ENCODE measurements around the gene AFMID. TPM values are rescaled to one million over a fixed set of nuclear protein-coding genes. Genes with fewer than 3 reads are reported as not detected.
"Not testable (repeated sequence)": the region's sequence is repeated elsewhere in the genome, so short reads cannot be mapped to it uniquely, and the experiment has no call there.

AFMID gene
- total RNA-seq, 1 experiment from 2014 or later: 65.0 TPM

GRCh38 chr17:78138204-78139060, 48.7 kb upstream of the AFMID start:
- no peaks in the 10 kb centered on the region for H3K9me3 ChIP-seq (ENCODE audit: low read depth, low read length, poor library complexity, severe bottlenecking)
- no peaks in the 10 kb centered on the region for H3K27me3 ChIP-seq (replicated peaks; ENCODE audit: insufficient read depth, low read depth, low read length, poor library complexity)
- no peak for TF ChIP-seq EZH2 (IDR thresholded peaks at IDR 0.05; ENCODE audit: borderline replicate concordance, low read depth, low read length, poor library complexity, severe bottlenecking)
- TF ChIP-seq CTCF (conservative IDR thresholded peaks at IDR 0.05; ENCODE audit: low read depth, low read length): no peak
- POLR2A ChIA-PET (ENCODE audit: low non-redundant PET): no interaction called here
- no peak for DNase-seq (ENCODE audit: low spot score)
- intact Hi-C loops (cut with micrococcal nuclease; ENCODE audit: unreplicated experiment): no loop called here
- H3K27ac ChIP-seq (ENCODE audit: low read depth, low read length, poor library complexity, severe bottlenecking): no peak overlapping the region
- peaks cover 9% of the 10 kb centered on the region for H3K4me1 ChIP-seq (ENCODE audit: insufficient read depth, low read length, poor library complexity, severe bottlenecking)
- BruUV-seq (replicated peaks): no TSS peak
- H3K4me3 ChIP-seq (ENCODE audit: low read depth, low read length, poor library complexity, severe bottlenecking): no peak overlapping the region
- no peaks in the 10 kb centered on the region for H3K36me3 ChIP-seq (ENCODE audit: insufficient read depth, low read length, poor library complexity, severe bottlenecking)
- CTCF ChIA-PET: interaction anchor here (0.5 kb wide), 1 partner anchor 13 kb away, joined by 8 read pairs; no protein-coding TSS in a partner anchor

- H3K9me3 ChIP-seq (ENCODE audit: low read depth, low read length, poor library complexity, severe bottlenecking); H3K27me3 ChIP-seq (replicated peaks; ENCODE audit: insufficient read depth, low read depth, low read length, poor library complexity); H3K4me3 ChIP-seq (ENCODE audit: low read depth, low read length, poor library complexity, severe bottlenecking); H3K4me1 ChIP-seq (ENCODE audit: insufficient read depth, low read length, poor library complexity, severe bottlenecking); POLR2A ChIA-PET (ENCODE audit: low non-redundant PET); BruUV-seq (replicated peaks); intact Hi-C loops (cut with micrococcal nuclease; ENCODE audit: unreplicated experiment); H3K36me3 ChIP-seq (ENCODE audit: insufficient read depth, low read length, poor library complexity, severe bottlenecking); DNase-seq (ENCODE audit: low spot score); H3K27ac ChIP-seq (ENCODE audit: low read depth, low read length, poor library complexity, severe bottlenecking): not testable (repeated sequence)
- CTCF ChIA-PET: interaction anchor here (1.0 kb wide), 1 partner anchor 55 kb away, joined by 4 read pairs; no protein-coding TSS in a partner anchor
These were observed 47.3 kb upstream of the AFMID start for GRCh38 chr17:78139861-78140168.

DNA sequence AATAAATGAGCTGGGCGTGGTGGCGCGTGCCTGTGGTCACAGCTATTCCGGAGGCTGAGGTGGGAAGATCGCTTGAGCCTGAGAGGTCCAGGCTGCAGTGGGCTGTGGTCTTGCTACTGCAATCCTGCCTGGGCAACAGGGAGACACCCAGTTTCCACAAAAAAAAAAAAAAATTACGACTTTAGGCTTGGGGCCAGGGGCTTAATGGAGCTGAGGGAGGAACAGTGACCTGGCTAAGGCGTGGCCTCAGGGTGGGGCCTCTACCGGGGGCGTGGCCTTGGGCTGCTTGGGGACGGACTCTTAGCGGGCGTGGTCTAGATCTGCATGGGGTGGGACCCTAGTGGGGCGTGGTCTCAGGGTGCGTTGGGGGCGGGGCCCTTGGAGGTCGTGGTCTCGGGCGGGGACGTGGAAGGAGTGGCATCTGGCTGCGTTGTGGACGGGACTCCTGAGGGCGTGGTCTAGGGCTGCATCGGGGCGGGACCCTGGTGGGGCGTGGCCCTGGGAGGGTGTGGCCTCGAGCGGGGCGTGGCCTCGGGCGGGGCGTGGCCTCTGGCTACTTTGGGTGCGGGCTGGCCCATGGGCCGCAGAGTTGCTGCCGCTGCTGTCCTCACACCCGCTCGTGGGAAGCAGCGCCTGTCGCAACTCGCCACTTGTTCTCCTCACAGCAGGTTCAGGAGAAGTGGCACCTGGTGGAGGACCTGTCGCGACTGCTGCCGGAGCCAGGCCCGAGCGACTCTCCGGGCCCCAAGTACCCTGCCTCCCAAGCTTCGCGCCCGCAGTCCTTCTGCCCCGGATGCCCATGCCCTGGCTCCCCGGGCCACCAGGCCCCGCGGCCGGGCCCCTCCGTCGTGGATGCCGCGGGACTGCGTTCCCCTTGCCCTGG, 46.8 kb upstream of the AFMID start:
- TF ChIP-seq EZH2 (IDR thresholded peaks at IDR 0.05; ENCODE audit: borderline replicate concordance, low read depth, low read length, poor library complexity, severe bottlenecking): no peak
- TF ChIP-seq CTCF (conservative IDR thresholded peaks at IDR 0.05; ENCODE audit: low read depth, low read length): no peak
- intact Hi-C loops (cut with micrococcal nuclease; ENCODE audit: unreplicated experiment): no loop called here
- Histone ChIP-seq H3K27ac (ENCODE audit: low read depth, low read length, poor library complexity, severe bottlenecking) (no peak overlapping the region), H3K9me3 (ENCODE audit: low read depth, low read length, poor library complexity, severe bottlenecking) (no peaks in the 10 kb centered on the region), H3K4me1 (ENCODE audit: insufficient read depth, low read length, poor library complexity, severe bottlenecking) (peaks cover 9% of the 10 kb centered on the region), H3K27me3 (replicated peaks; ENCODE audit: insufficient read depth, low read depth, low read length, poor library complexity) (no peaks in the 10 kb centered on the region), H3K36me3 (ENCODE audit: insufficient read depth, low read length, poor library complexity, severe bottlenecking) (no peaks in the 10 kb centered on the region), H3K4me3 (ENCODE audit: low read depth, low read length, poor library complexity, severe bottlenecking) (no peak overlapping the region)
- POLR2A ChIA-PET (ENCODE audit: low non-redundant PET): interaction anchor here (0.6 kb wide), 1 partner anchor 237 kb away, joined by 5 read pairs; no protein-coding TSS in a partner anchor
- CTCF ChIA-PET: interaction anchor here (1.0 kb wide), 1 partner anchor 55 kb away, joined by 4 read pairs; no protein-coding TSS in a partner anchor
- no TSS peak for BruUV-seq (replicated peaks)
- DNase-seq (ENCODE audit: low spot score): peak; percentile 98
